Measurements from ENCODE around the gene HDC.

DNA sequence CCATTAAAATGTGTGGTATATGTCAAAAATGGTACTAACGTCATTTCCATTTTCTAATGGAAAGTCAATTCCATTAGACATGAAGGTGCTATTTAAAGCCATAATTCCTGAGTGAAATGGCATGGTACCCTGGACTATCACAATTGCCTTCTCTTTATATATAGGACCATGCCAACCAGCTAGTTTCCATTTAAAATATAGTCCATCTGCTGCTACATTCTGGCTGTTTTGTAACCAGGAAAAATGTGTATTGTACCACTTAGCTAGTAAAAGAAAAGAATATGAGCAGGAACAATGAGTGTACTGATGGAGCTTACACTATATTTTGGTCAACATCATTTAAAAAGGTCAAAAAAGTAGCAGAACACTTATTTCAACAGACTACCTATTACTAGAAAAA lies 30.4 kb upstream of the HDC start:
- TF ChIP-seq POLR2A (IDR thresholded peaks at IDR 0.05; ENCODE audit: extremely low read depth, insufficient read length) (no peak), MYC (IDR thresholded peaks at IDR 0.05; ENCODE audit: low read depth, low read length) (no peak)
- TF ChIP-seq, protein P1, sequence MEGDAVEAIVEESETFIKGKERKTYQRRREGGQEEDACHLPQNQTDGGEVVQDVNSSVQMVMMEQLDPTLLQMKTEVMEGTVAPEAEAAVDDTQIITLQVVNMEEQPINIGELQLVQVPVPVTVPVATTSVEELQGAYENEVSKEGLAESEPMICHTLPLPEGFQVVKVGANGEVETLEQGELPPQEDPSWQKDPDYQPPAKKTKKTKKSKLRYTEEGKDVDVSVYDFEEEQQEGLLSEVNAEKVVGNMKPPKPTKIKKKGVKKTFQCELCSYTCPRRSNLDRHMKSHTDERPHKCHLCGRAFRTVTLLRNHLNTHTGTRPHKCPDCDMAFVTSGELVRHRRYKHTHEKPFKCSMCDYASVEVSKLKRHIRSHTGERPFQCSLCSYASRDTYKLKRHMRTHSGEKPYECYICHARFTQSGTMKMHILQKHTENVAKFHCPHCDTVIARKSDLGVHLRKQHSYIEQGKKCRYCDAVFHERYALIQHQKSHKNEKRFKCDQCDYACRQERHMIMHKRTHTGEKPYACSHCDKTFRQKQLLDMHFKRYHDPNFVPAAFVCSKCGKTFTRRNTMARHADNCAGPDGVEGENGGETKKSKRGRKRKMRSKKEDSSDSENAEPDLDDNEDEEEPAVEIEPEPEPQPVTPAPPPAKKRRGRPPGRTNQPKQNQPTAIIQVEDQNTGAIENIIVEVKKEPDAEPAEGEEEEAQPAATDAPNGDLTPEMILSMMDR (IDR thresholded peaks at IDR 0.05; ENCODE audit: low read depth, low read length), result no peak
- TF ChIP-seq, protein P2, sequence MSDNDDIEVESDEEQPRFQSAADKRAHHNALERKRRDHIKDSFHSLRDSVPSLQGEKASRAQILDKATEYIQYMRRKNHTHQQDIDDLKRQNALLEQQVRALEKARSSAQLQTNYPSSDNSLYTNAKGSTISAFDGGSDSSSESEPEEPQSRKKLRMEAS (IDR thresholded peaks at IDR 0.05; ENCODE audit: low read depth, low read length), result no peak
